Activated T-cell treated with anti-CD3 and anti-CD28 coated beads, Interleukin-2, amount 50 U/mL, for 24 hours (primary cell): ENCODE measurements around the gene MYF5.

ENCODE experiments used
- DNase-seq: peaks from one replicate; pipeline ENCODE4 v3.0.0-alpha.2; 2020
- H3K27ac Mint-ChIP-seq: 2 replicates; pipeline ENCODE4 v1.8.0; 2020; ENCODE audit warnings: mild to moderate bottlenecking, mixed read lengths
- H3K27me3 Mint-ChIP-seq: 2 replicates; pipeline ENCODE4 v1.8.0; 2020; ENCODE audit warnings: mixed read lengths
- H3K36me3 Mint-ChIP-seq: 2 replicates; pipeline ENCODE4 v1.8.0; 2020; ENCODE audit warnings: low read depth, mixed read lengths
- H3K4me1 Mint-ChIP-seq: 2 replicates; pipeline ENCODE4 v1.8.0; 2020; ENCODE audit warnings: low read depth, mixed read lengths
- H3K4me3 Mint-ChIP-seq: 2 replicates; pipeline ENCODE4 v1.8.0; 2020; ENCODE audit warnings: mild to moderate bottlenecking, moderate library complexity, mixed read lengths
- H3K9me3 Mint-ChIP-seq: 2 replicates; pipeline ENCODE4 v1.8.0; 2020; ENCODE audit warnings: mixed read lengths

Gene MYF5

GRCh38 chr12:80713419-80713818 lies 3.3 kb upstream of the MYF5 start:
- peaks cover 63% of the 10 kb centered on the region for H3K27me3 Mint-ChIP-seq
- H3K9me3 Mint-ChIP-seq: no peaks in the 10 kb centered on the region
- no peak overlapping the region for H3K4me3 Mint-ChIP-seq
- H3K36me3 Mint-ChIP-seq: no peaks in the 10 kb centered on the region
- no peaks in the 10 kb centered on the region for H3K4me1 Mint-ChIP-seq
- H3K27ac Mint-ChIP-seq: no peak overlapping the region
- DNase-seq: no peak

GRCh38 chr12:80714055-80714454 lies 2.7 kb upstream of the MYF5 start:
- H3K4me1 Mint-ChIP-seq: no peaks in the 10 kb centered on the region
- H3K9me3 Mint-ChIP-seq: no peaks in the 10 kb centered on the region
- H3K4me3 Mint-ChIP-seq: no peak overlapping the region
- H3K36me3 Mint-ChIP-seq: no peaks in the 10 kb centered on the region
- peaks cover 56% of the 10 kb centered on the region for H3K27me3 Mint-ChIP-seq
- H3K27ac Mint-ChIP-seq: no peak overlapping the region
- DNase-seq: no peak

- no peak for DNase-seq
- Mint-ChIP-seq H3K9me3 (no peaks in the 10 kb centered on the region), H3K4me3 (no peak overlapping the region), H3K4me1 (no peaks in the 10 kb centered on the region), H3K36me3 (no peaks in the 10 kb centered on the region), H3K27ac (no peak overlapping the region), H3K27me3 (peaks cover 48% of the 10 kb centered on the region)
Measured at GRCh38 chr12:80714846-80715245, 1.9 kb upstream of the MYF5 start.

GRCh38 chr12:80715713-80716249 lies 931 bp upstream of the MYF5 start:
- Mint-ChIP-seq H3K4me3 (no peak overlapping the region), H3K9me3 (no peaks in the 10 kb centered on the region)

GRCh38 chr12:80717856-80718255 lies 1.1 kb downstream of the MYF5 start:
- Mint-ChIP-seq H3K36me3 (no peaks in the 10 kb centered on the region), H3K27me3 (peaks cover 35% of the 10 kb centered on the region), H3K4me1 (no peaks in the 10 kb centered on the region), H3K9me3 (no peaks in the 10 kb centered on the region), H3K4me3 (no peak overlapping the region), H3K27ac (no peak overlapping the region)
- DNase-seq: no peak

More at GRCh38 chr12:80715713-80716249, 931 bp upstream of the MYF5 start:
- Mint-ChIP-seq H3K27me3 (peaks cover 39% of the 10 kb centered on the region), H3K36me3 (no peaks in the 10 kb centered on the region), H3K27ac (no peak overlapping the region), H3K4me1 (no peaks in the 10 kb centered on the region)
- DNase-seq: no peak

- no peak overlapping the region for H3K27ac Mint-ChIP-seq
- no peaks in the 10 kb centered on the region for H3K36me3 Mint-ChIP-seq
- no peaks in the 10 kb centered on the region for H3K4me1 Mint-ChIP-seq
- DNase-seq: no peak
- H3K4me3 Mint-ChIP-seq: no peak overlapping the region
- H3K27me3 Mint-ChIP-seq: peaks cover 18% of the 10 kb centered on the region
- H3K9me3 Mint-ChIP-seq: no peaks in the 10 kb centered on the region
Measured at GRCh38 chr12:80720516-80720915, 3.8 kb downstream of the MYF5 start.

GRCh38 chr12:80721326-80721725 lies 4.6 kb downstream of the MYF5 start:
- Mint-ChIP-seq H3K4me1 (no peaks in the 10 kb centered on the region), H3K27ac (no peak overlapping the region), H3K27me3 (peaks cover 11% of the 10 kb centered on the region), H3K36me3 (no peaks in the 10 kb centered on the region), H3K9me3 (no peaks in the 10 kb centered on the region), H3K4me3 (no peak overlapping the region)
- DNase-seq: no peak

GRCh38 chr12:80745851-80746505 lies 29.3 kb downstream of the MYF5 start:
- Mint-ChIP-seq H3K27me3 (no peaks in the 10 kb centered on the region), H3K36me3 (no peaks in the 10 kb centered on the region), H3K4me1 (no peaks in the 10 kb centered on the region), H3K4me3 (no peak overlapping the region), H3K9me3 (peaks cover 2% of the 10 kb centered on the region), H3K27ac (no peak overlapping the region)
- DNase-seq: no peak

GRCh38 chr12:80747800-80748199 lies 31.1 kb downstream of the MYF5 start:
- Mint-ChIP-seq H3K4me1 (no peaks in the 10 kb centered on the region), H3K4me3 (no peak overlapping the region), H3K9me3 (peaks cover 2% of the 10 kb centered on the region), H3K36me3 (no peaks in the 10 kb centered on the region), H3K27me3 (no peaks in the 10 kb centered on the region), H3K27ac (no peak overlapping the region)
- DNase-seq: no peak

- Mint-ChIP-seq H3K27ac (no peak overlapping the region), H3K4me1 (no peaks in the 10 kb centered on the region), H3K4me3 (no peak overlapping the region), H3K36me3 (no peaks in the 10 kb centered on the region), H3K9me3 (peaks cover 2% of the 10 kb centered on the region), H3K27me3 (no peaks in the 10 kb centered on the region)
- DNase-seq: no peak
Measured at GRCh38 chr12:80749456-80749855, 32.7 kb downstream of the MYF5 start.

- H3K27ac Mint-ChIP-seq: no peak overlapping the region
- no peak overlapping the region for H3K4me3 Mint-ChIP-seq
- H3K27me3 Mint-ChIP-seq: no peaks in the 10 kb centered on the region
- no peak for DNase-seq
- no peaks in the 10 kb centered on the region for H3K36me3 Mint-ChIP-seq
- H3K4me1 Mint-ChIP-seq: no peaks in the 10 kb centered on the region
- H3K9me3 Mint-ChIP-seq: peaks cover 2% of the 10 kb centered on the region
Measured at GRCh38 chr12:80752464-80752863, 35.8 kb downstream of the MYF5 start.

- Mint-ChIP-seq H3K27me3 (no peaks in the 10 kb centered on the region), H3K9me3 (peaks cover 2% of the 10 kb centered on the region), H3K27ac (no peak overlapping the region), H3K4me1 (no peaks in the 10 kb centered on the region), H3K4me3 (no peak overlapping the region), H3K36me3 (no peaks in the 10 kb centered on the region)
- no peak for DNase-seq
Measured at GRCh38 chr12:80754274-80754673, 37.6 kb downstream of the MYF5 start.

GRCh38 chr12:80756875-80757274 lies 40.2 kb downstream of the MYF5 start:
- H3K4me1 Mint-ChIP-seq: no peaks in the 10 kb centered on the region
- no peaks in the 10 kb centered on the region for H3K36me3 Mint-ChIP-seq
- H3K27ac Mint-ChIP-seq: no peak overlapping the region
- H3K27me3 Mint-ChIP-seq: no peaks in the 10 kb centered on the region
- no peaks in the 10 kb centered on the region for H3K9me3 Mint-ChIP-seq
- no peak overlapping the region for H3K4me3 Mint-ChIP-seq
- no peak for DNase-seq

- Mint-ChIP-seq H3K4me1 (no peaks in the 10 kb centered on the region), H3K27ac (no peak overlapping the region), H3K27me3 (no peaks in the 10 kb centered on the region), H3K9me3 (no peaks in the 10 kb centered on the region), H3K4me3 (no peak overlapping the region), H3K36me3 (no peaks in the 10 kb centered on the region)
- DNase-seq: no peak
Measured at GRCh38 chr12:80761838-80762237, 45.1 kb downstream of the MYF5 start.

GRCh38 chr12:80763874-80764273 lies 47.2 kb downstream of the MYF5 start:
- H3K36me3 Mint-ChIP-seq: no peaks in the 10 kb centered on the region
- DNase-seq: no peak
- peaks cover 4% of the 10 kb centered on the region for H3K9me3 Mint-ChIP-seq
- no peak overlapping the region for H3K4me3 Mint-ChIP-seq
- no peaks in the 10 kb centered on the region for H3K4me1 Mint-ChIP-seq
- no peaks in the 10 kb centered on the region for H3K27me3 Mint-ChIP-seq
- no peak overlapping the region for H3K27ac Mint-ChIP-seq

- no peak overlapping the region for H3K27ac Mint-ChIP-seq
- no peaks in the 10 kb centered on the region for H3K36me3 Mint-ChIP-seq
- H3K27me3 Mint-ChIP-seq: no peaks in the 10 kb centered on the region
- no peak overlapping the region for H3K4me3 Mint-ChIP-seq
- H3K9me3 Mint-ChIP-seq: peaks cover 7% of the 10 kb centered on the region
- no peaks in the 10 kb centered on the region for H3K4me1 Mint-ChIP-seq
- DNase-seq: no peak
Measured at GRCh38 chr12:80766210-80766609, 49.5 kb downstream of the MYF5 start.
